ENCODE results near the gene CNOT3. TPM values are rescaled to one million over a fixed set of nuclear protein-coding genes. Genes with fewer than 3 reads are reported as not detected.

CNOT3 gene
- total and polyA plus RNA-seq, 9 of the 15 experiments (the other 6 are each of a cell fraction or from before 2014, with no cell fraction given), result 0.27 to 60.4 (median 9.9) TPM

DNA sequence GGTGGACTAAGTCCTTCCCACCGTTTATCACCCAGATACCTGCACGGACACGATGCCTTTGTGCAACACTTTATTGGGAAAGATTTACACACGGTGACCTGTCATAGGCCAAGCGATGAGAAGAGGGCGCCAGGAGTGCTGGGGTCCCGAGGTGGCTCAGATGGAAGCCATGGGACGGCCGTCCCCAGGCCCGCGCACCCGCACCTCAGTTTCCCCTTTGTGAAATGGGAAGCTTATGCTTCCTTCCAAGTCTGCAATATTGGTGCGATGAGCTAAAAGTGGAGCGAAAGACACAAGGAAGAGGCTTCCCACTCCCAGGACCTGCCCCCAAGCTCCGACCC lies 35.8 kb downstream of the CNOT3 start:
- no TSS peak for BruUV-seq (replicated peaks)
- no peak for DNase-seq (ENCODE audit: extremely low read depth in 1 of 4, low spot score in 3 of 4)
- no peak for FAIRE-seq
- H3K79me2 ChIP-seq (ENCODE audit: control insufficient read depth, insufficient read depth, low read length), result no peaks in the 10 kb centered on the region
- H3K27ac ChIP-seq (ENCODE audit: extremely low read depth, low read depth, low read length), result no peak overlapping the region
- H2AFZ ChIP-seq (ENCODE audit: low read depth, low read length), result no peak overlapping the region
- H3K27me3 ChIP-seq (ENCODE audit: control insufficient read depth in 2 of 2, insufficient read depth in 2 of 2, low read length in 2 of 2), result no peaks in the 10 kb centered on the region
- WGBS (ENCODE audit: insufficient coverage, low coverage, missing lambda C conversion rate), result 54% methylated on average over 13 of the region's 15 CpGs
- H3K9me3 ChIP-seq (replicated peaks; ENCODE audit: control insufficient read depth, insufficient read depth, low read depth, low read length), result no peaks in the 10 kb centered on the region
- intact Hi-C loops (cut with micrococcal nuclease) (no loop called here), in situ Hi-C loops (cut with MboI) (no loop called here)
- ChIA-PET POLR2A (interaction anchor here (0.8 to 3.4 kb wide), 3 partner anchors 10 to 29 kb away, joined by 5 to 19 read pairs (median 12); partner anchors contain the start of genes MBOAT7, RPS9 and TSEN34), CTCF (ENCODE audit: low intra/inter-chr PET ratio) (no interaction called here)
- no peak overlapping the region for H3K4me2 ChIP-seq (ENCODE audit: insufficient read depth, low read length)
- no peak for ATAC-seq
- no peak overlapping the region for H3K4me3 ChIP-seq
- H3K36me3 ChIP-seq (ENCODE audit: control insufficient read depth, insufficient read depth, low read length), result peaks cover 15% of the 10 kb centered on the region; the same call in 2 of the 3 replicates
- TF ChIP-seq TAF9B (IDR thresholded peaks at IDR 0.05; ENCODE audit: partially characterized antibody) (no peak), ZNF175 (CRISPR knock-in tag; IDR thresholded peaks at IDR 0.05; ENCODE audit: low read depth) (no peak), CBX2 (IDR thresholded peaks at IDR 0.05; ENCODE audit: insufficient read depth, low read length, poor library complexity, severe bottlenecking) (no peak), CCNT2 (IDR thresholded peaks at IDR 0.05; ENCODE audit: borderline replicate concordance, extremely low read depth, insufficient read length, low read depth, low read length) (peak; percentile 28), MYNN (IDR thresholded peaks at IDR 0.05) (0 out of 2 replicates have a peak, but pooled peaks have one; percentile 10), MYNN (CRISPR knock-in tag; IDR thresholded peaks at IDR 0.05) (no peak), POLR2AphosphoS2 (IDR thresholded peaks at IDR 0.05; ENCODE audit: low read length) (peak; percentile 27; the same call in 1 of the 2 replicates), GABPA (tag; conservative IDR thresholded peaks at IDR 0.05; ENCODE audit: low read depth) (0 out of 2 replicates have a peak, but pooled peaks have one; percentile 25), TEAD1 (CRISPR knock-in tag; IDR thresholded peaks at IDR 0.05) (no peak), HIVEP1 (CRISPR knock-in tag; IDR thresholded peaks at IDR 0.05) (no peak)
- TF ChIP-seq, protein P1, sequence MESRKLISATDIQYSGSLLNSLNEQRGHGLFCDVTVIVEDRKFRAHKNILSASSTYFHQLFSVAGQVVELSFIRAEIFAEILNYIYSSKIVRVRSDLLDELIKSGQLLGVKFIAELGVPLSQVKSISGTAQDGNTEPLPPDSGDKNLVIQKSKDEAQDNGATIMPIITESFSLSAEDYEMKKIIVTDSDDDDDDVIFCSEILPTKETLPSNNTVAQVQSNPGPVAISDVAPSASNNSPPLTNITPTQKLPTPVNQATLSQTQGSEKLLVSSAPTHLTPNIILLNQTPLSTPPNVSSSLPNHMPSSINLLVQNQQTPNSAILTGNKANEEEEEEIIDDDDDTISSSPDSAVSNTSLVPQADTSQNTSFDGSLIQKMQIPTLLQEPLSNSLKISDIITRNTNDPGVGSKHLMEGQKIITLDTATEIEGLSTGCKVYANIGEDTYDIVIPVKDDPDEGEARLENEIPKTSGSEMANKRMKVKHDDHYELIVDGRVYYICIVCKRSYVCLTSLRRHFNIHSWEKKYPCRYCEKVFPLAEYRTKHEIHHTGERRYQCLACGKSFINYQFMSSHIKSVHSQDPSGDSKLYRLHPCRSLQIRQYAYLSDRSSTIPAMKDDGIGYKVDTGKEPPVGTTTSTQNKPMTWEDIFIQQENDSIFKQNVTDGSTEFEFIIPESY (CRISPR knock-in tag; IDR thresholded peaks at IDR 0.05), result 0 out of 2 replicates have a peak, but pooled peaks have one; percentile 18
- TF ChIP-seq, protein P2, sequence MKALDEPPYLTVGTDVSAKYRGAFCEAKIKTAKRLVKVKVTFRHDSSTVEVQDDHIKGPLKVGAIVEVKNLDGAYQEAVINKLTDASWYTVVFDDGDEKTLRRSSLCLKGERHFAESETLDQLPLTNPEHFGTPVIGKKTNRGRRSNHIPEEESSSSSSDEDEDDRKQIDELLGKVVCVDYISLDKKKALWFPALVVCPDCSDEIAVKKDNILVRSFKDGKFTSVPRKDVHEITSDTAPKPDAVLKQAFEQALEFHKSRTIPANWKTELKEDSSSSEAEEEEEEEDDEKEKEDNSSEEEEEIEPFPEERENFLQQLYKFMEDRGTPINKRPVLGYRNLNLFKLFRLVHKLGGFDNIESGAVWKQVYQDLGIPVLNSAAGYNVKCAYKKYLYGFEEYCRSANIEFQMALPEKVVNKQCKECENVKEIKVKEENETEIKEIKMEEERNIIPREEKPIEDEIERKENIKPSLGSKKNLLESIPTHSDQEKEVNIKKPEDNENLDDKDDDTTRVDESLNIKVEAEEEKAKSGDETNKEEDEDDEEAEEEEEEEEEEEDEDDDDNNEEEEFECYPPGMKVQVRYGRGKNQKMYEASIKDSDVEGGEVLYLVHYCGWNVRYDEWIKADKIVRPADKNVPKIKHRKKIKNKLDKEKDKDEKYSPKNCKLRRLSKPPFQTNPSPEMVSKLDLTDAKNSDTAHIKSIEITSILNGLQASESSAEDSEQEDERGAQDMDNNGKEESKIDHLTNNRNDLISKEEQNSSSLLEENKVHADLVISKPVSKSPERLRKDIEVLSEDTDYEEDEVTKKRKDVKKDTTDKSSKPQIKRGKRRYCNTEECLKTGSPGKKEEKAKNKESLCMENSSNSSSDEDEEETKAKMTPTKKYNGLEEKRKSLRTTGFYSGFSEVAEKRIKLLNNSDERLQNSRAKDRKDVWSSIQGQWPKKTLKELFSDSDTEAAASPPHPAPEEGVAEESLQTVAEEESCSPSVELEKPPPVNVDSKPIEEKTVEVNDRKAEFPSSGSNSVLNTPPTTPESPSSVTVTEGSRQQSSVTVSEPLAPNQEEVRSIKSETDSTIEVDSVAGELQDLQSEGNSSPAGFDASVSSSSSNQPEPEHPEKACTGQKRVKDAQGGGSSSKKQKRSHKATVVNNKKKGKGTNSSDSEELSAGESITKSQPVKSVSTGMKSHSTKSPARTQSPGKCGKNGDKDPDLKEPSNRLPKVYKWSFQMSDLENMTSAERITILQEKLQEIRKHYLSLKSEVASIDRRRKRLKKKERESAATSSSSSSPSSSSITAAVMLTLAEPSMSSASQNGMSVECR (CRISPR knock-in tag; IDR thresholded peaks at IDR 0.05), result no peak
- no peaks in the 10 kb centered on the region for H3K9me1 ChIP-seq (ENCODE audit: control insufficient read depth, insufficient read depth, low read length)
- H3K9ac ChIP-seq (ENCODE audit: insufficient read depth in 1 of 2, low read depth in 2 of 2, low read length in 2 of 2), result no peak overlapping the region
- peaks cover 2 to 40% of the 10 kb centered on the region in 2 experiments; a peak in 2 of 5 replicates for H3K4me1 ChIP-seq (replicated peaks in 1 of 2; ENCODE audit: control insufficient read depth in 2 of 2, insufficient read depth in 2 of 2, low read length in 2 of 2)
- H4K20me1 ChIP-seq (replicated peaks; ENCODE audit: control insufficient read depth, insufficient read depth, low read length), result no peaks in the 10 kb centered on the region

All from K562 (cell line).